ENCODE results near the gene TCP1. TPM values are rescaled to one million over a fixed set of nuclear protein-coding genes. Genes with fewer than 3 reads are reported as not detected.

The TCP1 gene
- total RNA-seq: 163 TPM

DNA sequence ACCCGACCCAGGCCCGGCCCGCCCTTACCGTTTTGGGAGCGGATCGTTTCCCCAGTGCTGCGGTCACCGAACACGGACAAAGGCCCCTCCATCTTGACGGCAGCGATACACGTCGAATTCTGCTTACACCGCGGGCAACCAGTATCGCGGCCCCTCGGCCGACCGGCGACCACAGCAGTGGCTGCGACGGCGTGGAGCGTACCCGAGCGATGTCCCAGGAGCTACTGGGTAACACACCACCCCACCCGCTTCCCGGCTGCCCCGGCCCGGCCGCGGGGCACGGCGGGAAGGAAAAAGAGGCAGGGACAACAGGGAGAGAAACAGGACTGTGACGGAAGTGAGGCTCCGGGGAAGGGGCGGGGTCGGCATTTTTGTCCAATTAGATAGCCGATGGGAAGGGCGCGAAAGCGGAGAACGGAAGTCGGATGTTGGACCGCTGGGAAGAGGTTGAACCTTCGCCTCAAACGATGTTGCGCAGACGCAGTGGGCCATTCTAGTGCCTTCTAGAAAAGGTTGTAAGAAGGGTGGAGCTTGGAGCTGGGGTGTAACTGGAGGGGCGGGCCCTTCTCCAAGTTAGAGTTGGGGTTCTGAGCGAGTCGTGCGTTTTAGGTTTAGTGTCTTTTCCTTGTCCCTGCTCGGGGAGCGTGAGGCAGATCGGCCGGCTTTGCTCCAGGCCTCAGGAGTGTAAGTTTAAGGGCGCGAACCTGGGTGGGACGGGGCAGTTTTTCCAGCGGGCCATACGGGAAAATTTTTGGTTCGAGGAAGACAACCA lies at the start of gene TCP1:
TCP1 (minus strand) TSS at position 226 of the 772 bp plus-strand sequence; CDS start at position 92, 134 bp downstream.

DNA sequence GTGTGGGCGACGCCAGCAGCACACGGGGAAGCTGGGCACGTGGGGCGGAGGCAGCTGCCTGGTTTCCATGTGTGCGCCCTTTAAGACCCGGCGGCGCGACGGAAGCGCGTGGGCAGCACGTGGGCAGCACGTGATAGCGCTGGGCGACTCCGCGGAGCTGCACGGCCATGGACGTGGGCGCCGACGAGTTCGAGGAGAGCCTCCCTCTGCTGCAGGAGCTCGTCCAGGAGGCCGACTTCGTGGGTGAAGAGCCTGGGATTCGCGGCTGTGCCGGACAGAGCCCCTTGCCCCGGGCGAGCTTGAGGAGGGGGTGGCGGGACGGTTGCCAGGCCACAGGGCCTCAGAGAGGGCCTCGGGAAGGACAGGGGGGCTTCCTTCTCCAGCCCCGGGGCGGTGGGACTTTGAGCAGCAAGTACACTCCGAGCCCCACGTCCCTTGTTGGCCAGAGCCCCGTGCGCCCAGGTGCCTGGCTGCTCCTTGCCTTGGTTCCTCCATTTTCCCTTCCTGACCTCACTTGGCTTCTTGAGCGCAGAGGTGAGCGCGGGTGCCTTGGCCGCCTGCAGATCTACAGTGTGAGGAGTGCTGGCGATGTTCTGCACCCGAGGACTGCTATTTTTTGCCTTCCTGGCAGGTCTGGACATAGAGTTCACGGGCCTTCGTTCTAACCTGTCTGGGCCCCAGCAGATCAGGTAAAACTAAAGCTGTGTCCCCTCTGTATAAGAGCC lies 10.9 kb upstream of the TCP1 start, which contains the start of gene PNLDC1:
PNLDC1 (plus strand) TSS at position 136 of the 725 bp plus-strand sequence; CDS start at position 168, 32 bp downstream.

DNA sequence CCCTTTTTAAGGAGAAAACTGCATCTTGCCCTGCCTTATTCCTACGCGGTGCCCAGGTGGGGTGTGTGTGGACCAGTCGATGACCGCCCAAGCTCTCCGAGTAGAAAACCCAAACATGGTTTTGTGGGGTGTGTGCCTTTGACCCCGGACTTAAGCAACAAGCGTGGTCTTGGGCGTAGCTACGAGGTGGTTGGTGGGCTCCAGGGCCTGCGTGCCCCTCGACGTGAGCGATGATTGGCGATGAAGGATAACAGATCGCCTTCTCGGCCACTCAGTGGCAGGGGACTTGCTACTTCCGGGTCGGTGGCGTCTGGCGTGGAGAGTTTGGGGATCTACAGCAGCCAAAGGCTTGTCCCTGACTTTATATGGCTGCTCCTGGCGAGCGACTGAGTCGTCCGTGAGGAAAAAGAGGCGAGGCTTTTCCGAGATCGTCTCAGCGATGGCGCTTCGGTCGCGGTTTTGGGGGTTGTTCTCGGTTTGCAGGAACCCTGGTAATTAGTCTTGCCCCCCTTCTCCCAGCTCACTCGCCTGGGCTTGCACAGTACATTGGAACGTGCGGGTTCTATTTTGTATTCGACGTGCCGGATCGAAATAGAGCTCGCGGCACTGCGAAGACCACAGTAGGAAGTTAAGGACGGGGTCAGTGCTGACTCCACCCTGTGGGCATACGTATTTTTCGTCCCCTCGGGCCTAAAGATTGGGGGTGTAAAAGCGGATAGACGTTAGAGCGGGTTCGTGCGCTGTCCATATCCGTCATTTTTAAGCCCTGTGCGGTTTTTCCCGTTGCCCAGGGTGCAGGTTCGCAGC lies 950 bp upstream of the TCP1 start, which contains the start of gene MRPL18:
MRPL18 (plus strand) TSS at position 319 of the 807 bp plus-strand sequence; CDS start at position 440, 121 bp downstream.

DNA sequence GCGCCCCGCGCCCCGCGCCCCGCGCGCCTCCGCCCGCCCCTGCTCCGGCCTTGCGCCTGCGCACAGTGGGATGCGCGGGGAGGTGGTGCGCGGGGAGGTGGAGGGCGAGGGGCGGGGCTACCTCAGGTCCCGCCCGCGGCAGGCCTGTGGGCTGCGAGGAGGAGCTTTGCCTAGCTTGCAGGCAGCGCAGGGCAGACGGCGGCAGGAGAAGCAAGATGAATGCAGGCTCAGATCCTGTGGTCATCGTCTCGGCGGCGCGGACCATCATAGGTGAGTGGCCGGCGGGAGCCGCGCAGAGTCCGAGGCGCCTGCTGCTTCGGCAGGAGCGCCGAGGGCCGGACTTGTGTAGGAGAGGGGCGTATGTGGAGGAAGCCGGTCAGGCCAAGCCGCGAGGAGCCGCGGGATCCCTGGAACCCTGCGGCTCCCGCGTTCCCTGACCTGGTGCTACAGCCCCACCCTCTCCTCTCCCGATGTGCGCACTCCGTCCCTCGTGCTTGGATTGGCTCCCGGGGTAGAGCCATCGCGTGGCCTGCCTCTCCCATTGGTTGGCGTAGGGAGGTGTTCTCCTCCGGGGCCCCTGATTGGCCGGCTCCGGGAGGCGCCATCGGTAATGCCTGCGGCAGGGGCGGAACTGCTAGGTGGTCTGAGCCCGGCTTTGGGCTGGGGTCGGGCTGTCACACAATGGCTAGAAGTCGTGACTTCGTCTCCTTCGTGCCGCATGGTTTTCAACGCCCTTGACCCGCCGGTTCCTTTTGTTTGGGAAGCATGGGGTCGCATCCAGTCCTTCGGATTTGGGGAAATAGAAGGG lies 27.3 kb downstream of the TCP1 start, which contains the start of gene ACAT2:
ACAT2 (plus strand) TSS at position 173 of the 808 bp plus-strand sequence; CDS start at position 216, 43 bp downstream.

Other genes with a start within 250 kb of the TCP1 start
- 126 TPM for gene SOD2, start 96.4 kb downstream of the TCP1 start, total RNA-seq
- gene WTAP, start 62.1 kb downstream of the TCP1 start, total RNA-seq: 111 TPM
- 16.2 TPM for gene ACAT2, start 27.6 kb downstream of the TCP1 start, total RNA-seq
- gene MRPL18, start 865 bp upstream of the TCP1 start, total RNA-seq: 47.7 TPM
- 0.49 TPM for gene PNLDC1, start 10.7 kb upstream of the TCP1 start, total RNA-seq
- gene MAS1, start 101.4 kb upstream of the TCP1 start, total RNA-seq: 0.05 TPM
- gene IGF2R, start 179.5 kb upstream of the TCP1 start, total RNA-seq: 94.5 TPM

Measured in camera-type eye (tissue), 1 donor.